Measurements from ENCODE around the gene STAT3. TPM values are rescaled to one million over a fixed set of nuclear protein-coding genes. Genes with fewer than 3 reads are reported as not detected.

The STAT3 gene
- total RNA-seq, 1 experiment from 2014 or later: 61.0 TPM

DNA sequence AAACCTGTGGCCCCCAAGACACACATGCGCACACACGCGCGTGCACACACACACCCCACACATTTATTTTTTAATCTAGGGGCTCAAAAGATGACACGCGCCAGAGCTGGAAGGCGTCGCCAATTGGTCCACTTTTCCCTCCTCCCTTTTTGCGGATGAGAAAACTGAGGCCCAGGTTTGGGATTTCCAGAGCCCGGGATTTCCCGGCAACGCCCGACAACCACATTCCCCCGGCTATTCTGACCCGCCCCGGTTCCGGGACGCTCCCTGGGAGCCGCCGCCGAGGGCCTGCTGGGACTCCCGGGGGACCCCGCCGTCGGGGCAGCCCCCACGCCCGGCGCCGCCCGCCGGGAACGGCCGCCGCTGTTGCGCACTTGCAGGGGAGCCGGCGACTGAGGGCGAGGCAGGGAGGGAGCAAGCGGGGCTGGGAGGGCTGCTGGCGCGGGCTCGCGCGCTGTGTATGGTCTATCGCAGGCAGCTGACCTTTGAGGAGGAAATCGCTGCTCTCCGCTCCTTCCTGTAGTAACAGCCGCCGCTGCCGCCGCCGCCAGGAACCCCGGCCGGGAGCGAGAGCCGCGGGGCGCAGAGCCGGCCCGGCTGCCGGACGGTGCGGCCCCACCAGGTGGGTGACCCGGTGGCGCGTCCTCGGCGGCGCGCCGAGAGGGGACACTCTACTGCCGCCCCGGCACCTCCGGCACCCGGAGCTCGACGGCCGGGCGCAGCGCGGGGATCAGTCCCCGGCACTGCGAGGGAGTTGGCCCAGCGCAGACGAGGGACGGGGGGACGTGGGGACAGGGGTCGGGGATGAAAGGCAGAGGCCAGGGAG lies 100.1 kb downstream of the STAT3 start, which contains the start of gene STAT5A:
Gene STAT5A (plus strand): TSS at position 522 of the 826 bp plus-strand sequence. CDS start 914 bp downstream, outside the sequence.
- no peak; the same call in 1 of the 2 replicates for ATAC-seq
- Histone ChIP-seq H3K9me3 (ENCODE audit: control insufficient read depth in 1 of 2, insufficient read depth in 1 of 2, low read depth in 1 of 2, low read length in 2 of 2) (no peaks in the 10 kb centered on the region), H3K9me2 (ENCODE audit: insufficient read depth) (no peaks in the 10 kb centered on the region), H3K27ac (ENCODE audit: low read depth, low read length) (no peak within 1 kb of the TSS), H3K79me2 (ENCODE audit: insufficient read depth, low read length) (no peaks in the 10 kb centered on the region), H4K20me1 (ENCODE audit: insufficient read depth) (no peaks in the 10 kb centered on the region), H3K36me3 (ENCODE audit: control insufficient read depth in 1 of 2, insufficient read depth in 2 of 2, low read length in 2 of 2) (no peaks in the 10 kb centered on the region), H3K4me1 (ENCODE audit: control insufficient read depth in 1 of 2, insufficient read depth in 2 of 2, low read length in 2 of 2) (no peaks in the 10 kb centered on the region), H3K4me3 (replicated peaks in 1 of 2; ENCODE audit: low read depth in 1 of 2, low read length in 2 of 2) (no peak within 1 kb of the TSS), H3K27me3 (ENCODE audit: insufficient read depth, low read length) (no peaks in the 10 kb centered on the region), H2AFZ (ENCODE audit: low read depth, low read length, poor library complexity, severe bottlenecking) (no peak within 1 kb of the TSS), H3K9ac (ENCODE audit: low read length) (no peak within 1 kb of the TSS), H3K4me2 (ENCODE audit: low read length) (no peak within 1 kb of the TSS)
- ChIA-PET POLR2A (no interaction called here), CTCF (no interaction called here), RAD21 (ENCODE audit: low non-redundant PET in 1 of 2, low total read pairs in 2 of 2, uncharacterized antibody in 2 of 2, unreplicated experiment in 2 of 2) (no interaction called here)
- DNase-seq (ENCODE audit: low read depth, low spot score): no peak
- intact Hi-C loops (cut with micrococcal nuclease): no loop called here
- TF ChIP-seq TCF7L2 (IDR thresholded peaks at IDR 0.05; ENCODE audit: borderline replicate concordance, extremely low read depth, insufficient read depth, insufficient read length) (no peak), EZH2 (IDR thresholded peaks at IDR 0.05) (no peak), EGR1 (IDR thresholded peaks at IDR 0.05; ENCODE audit: low read depth) (no peak), EZH2phosphoT487 (IDR thresholded peaks at IDR 0.05; ENCODE audit: borderline replicate concordance) (no peak), SIN3A (IDR thresholded peaks at IDR 0.05; ENCODE audit: low read depth) (no peak), POLR2AphosphoS5 (IDR thresholded peaks at IDR 0.05; ENCODE audit: low read depth, low read length) (no peak), SRF (IDR thresholded peaks at IDR 0.05; ENCODE audit: low read depth) (no peak), CBX3 (IDR thresholded peaks at IDR 0.05; ENCODE audit: low read depth) (no peak), ZFX (IDR thresholded peaks at IDR 0.05) (no peak), FOSL1 (IDR thresholded peaks at IDR 0.05; ENCODE audit: low read depth) (no peak), CTCF (IDR thresholded peaks at IDR 0.05 in 2 of 3, conservative IDR thresholded peaks at IDR 0.05 in 1 of 3; ENCODE audit: borderline replicate concordance in 1 of 3, insufficient read depth in 1 of 3, low read depth in 2 of 3, low read length in 2 of 3) (no peak), CEBPB (IDR thresholded peaks at IDR 0.05; ENCODE audit: low read depth) (no peak), SP1 (IDR thresholded peaks at IDR 0.05; ENCODE audit: low read depth) (no peak), JUND (IDR thresholded peaks at IDR 0.05) (no peak), RAD21 (IDR thresholded peaks at IDR 0.05; ENCODE audit: low read depth) (no peak)
- TF ChIP-seq, protein P1, sequence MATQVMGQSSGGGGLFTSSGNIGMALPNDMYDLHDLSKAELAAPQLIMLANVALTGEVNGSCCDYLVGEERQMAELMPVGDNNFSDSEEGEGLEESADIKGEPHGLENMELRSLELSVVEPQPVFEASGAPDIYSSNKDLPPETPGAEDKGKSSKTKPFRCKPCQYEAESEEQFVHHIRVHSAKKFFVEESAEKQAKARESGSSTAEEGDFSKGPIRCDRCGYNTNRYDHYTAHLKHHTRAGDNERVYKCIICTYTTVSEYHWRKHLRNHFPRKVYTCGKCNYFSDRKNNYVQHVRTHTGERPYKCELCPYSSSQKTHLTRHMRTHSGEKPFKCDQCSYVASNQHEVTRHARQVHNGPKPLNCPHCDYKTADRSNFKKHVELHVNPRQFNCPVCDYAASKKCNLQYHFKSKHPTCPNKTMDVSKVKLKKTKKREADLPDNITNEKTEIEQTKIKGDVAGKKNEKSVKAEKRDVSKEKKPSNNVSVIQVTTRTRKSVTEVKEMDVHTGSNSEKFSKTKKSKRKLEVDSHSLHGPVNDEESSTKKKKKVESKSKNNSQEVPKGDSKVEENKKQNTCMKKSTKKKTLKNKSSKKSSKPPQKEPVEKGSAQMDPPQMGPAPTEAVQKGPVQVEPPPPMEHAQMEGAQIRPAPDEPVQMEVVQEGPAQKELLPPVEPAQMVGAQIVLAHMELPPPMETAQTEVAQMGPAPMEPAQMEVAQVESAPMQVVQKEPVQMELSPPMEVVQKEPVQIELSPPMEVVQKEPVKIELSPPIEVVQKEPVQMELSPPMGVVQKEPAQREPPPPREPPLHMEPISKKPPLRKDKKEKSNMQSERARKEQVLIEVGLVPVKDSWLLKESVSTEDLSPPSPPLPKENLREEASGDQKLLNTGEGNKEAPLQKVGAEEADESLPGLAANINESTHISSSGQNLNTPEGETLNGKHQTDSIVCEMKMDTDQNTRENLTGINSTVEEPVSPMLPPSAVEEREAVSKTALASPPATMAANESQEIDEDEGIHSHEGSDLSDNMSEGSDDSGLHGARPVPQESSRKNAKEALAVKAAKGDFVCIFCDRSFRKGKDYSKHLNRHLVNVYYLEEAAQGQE (IDR thresholded peaks at IDR 0.05; ENCODE audit: low read depth): no peak
- BruUV-seq (replicated peaks): no TSS peak
